Eye (tissue), 1 donor: Measurements from ENCODE around the gene OR2T6.
"Not testable (repeated sequence)": the region's sequence is repeated elsewhere in the genome, so short reads cannot be mapped to it uniquely, and the experiment has no call there.

Source experiments
- DNase-seq: peaks from one replicate; pipeline ENCODE4 v3.0.0-alpha.2; 2015

The OR2T6 gene, protein sequence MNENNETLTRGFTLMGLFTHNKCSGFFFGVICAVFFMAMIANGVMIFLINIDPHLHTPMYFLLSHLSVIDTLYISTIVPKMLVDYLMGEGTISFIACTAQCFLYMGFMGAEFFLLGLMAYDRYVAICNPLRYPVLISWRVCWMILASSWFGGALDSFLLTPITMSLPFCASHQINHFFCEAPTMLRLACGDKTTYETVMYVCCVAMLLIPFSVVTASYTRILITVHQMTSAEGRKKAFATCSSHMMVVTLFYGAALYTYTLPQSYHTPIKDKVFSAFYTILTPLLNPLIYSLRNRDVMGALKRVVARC

DNA sequence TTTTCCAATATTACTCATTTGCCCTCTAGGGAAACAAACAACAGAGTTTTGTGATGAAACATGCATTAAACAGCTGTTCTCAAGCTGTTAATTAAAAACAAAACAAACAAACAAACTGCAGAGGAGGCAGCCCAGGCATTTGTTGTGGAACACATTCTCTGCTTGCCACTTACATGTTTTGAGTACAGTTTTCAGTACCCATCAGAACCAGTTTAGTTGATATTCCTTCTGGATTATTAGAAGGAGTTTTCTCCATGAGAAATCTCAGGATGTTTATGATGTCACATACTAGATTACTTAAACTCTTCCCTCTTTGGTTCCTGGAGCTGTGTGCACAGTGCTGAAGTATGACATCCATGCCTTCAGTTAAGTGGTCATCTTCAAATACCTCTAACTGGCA lies at the start of gene OR2T6:
Gene OR2T6 (plus strand): TSS at position 301 of the 400 bp plus-strand sequence. CDS start 11,863 bp downstream, outside the sequence.
- no peak for DNase-seq

DNA sequence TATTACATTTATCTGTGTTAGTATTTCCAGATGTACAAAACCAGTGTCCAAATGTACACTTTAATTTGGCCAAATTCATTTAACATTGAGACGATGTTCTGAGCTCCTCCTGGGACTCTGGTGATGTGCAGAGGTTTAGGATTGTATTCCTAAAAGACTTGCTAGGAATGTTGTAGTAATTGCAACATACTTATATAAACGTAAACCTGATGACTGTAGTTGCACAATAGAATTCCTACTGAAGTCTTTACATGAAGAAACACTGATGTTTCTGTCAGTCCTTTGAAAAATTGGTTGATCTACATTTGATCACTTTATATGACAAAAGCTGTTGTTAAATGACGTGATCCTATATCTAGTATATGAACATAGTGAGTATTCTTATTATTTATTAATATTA lies 32.1 kb upstream of the OR2T6 start:
- no peak for DNase-seq

DNA sequence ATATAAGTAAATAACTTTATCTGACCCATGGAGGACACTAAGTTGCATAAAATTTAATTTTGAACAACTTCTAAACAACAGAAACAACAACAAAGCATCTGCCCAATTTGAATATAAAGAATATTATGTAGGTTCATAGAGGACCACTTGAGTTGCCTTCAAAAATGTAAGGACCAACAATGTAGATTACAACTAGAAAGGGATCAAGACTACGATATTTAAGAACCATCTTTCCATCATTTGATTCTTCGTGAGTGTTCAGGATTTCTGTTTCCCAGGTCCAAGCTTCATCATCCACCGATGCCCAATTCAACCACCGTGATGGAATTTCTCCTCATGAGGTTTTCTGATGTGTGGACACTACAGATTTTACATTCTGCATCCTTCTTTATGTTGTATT lies 27.1 kb upstream of the OR2T6 start, which contains the start of gene OR14C36:
Gene OR14C36 (plus strand): TSS at position 301 of the 400 bp plus-strand sequence. CDS start 0 bp downstream, at position 301.
- DNase-seq: no peak

DNA sequence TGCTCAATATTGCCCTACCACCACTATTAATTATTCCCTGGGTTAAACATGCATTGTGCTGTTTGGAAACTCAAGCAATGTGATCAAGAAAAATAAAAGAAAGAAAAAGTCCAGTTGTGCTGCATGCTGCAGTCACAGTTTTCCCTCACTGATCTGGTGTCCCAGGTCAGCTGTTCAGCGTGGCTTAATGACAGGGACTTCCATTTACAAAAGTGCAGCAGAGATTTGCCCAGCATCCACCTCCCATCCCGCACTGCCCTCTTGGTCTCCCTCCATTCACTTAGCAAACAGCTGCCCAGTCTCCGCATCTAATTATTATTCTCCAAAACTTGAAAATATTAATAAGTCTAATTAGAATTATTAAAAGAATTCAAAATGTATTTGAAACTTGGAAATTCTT lies 16.1 kb upstream of the OR2T6 start:
- no peak for DNase-seq

DNA sequence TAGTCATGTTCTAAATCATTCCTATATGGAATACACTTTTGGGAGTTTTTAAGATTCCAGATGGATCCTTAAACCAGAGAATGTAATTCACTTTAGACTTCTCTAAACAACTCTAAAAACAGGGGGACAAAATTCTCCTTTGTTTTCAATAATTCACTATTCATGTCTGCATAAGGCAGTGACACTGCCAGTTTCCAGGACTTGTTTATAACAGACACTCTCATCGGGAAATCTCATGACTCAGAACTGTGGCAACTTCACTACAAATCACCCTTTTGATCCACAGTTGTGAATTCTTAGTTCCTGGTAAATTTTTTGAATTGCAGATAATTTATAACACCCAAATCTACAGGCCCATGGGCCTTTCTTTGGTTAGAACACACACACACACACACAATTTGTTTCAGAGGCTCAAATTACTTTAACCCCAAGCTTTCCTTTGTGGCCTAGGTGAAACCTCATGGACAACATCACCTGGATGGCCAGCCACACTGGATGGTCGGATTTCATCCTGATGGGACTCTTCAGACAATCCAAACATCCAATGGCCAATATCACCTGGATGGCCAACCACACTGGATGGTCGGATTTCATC lies 14.3 kb upstream of the OR2T6 start, which contains the start of gene OR2T4:
Gene OR2T4 (plus strand): TSS at position 545 of the 595 bp plus-strand sequence. CDS start 0 bp downstream, at position 545.
- no peak for DNase-seq

DNA sequence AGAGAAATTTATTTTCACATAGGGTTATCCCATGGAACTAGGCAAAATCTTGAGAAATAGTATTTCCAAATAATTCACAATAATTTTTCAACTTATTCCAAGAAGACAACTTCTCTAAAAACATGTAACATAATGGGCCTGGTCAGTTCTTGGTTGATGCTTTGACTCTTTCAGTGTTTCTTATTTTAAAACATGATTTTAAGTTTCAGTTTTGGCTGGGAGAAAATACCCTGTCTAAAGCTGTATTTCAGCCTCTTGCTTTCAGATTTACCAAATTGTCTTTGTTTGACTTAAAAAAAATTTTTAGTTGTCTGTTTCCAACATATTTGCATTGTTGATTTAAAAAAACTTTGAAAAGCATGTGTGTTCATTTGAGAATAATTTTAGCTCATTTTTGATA lies 8.9 kb upstream of the OR2T6 start:
- DNase-seq: no peak

DNA sequence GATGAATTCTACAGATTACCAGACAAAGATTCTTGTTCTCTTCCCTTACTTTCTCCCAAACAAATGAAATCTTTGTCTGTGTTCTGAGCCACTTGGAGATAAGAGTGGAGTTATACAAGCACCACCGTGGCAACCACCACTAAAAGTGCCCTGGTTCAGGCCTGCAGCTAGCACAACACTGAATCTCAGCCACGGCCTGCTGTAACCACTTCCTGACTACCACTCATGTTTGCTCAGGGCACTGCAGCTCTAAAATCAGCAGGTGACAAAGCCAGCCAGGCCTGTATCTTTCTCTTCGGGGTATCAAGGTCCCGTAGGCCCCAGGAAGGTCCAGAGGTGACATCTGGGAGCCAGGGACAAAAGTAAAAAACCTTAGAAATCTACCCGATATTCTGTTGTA lies 3.2 kb upstream of the OR2T6 start:
- DNase-seq: no peak

DNA sequence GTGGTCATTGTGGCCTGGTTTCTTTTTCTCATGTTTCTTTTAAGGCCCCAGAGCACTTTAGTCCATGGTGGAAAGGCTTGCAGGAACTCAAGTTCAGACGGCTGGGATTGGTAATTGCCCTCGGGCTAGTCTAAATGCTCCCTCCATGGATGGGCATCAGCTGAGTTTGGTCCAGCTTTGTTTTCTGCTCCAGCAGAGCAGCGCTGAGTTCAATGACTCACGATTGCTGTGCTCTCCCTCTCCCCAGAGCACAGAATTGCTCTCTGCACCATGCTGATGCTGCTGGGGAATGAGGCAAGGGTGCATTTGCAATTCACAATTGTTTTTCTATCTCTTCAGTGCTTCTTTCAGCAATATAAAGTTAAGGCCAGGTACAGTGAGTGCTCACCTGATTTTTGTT lies 1.8 kb upstream of the OR2T6 start:
- peak; percentile 3 for DNase-seq

DNA sequence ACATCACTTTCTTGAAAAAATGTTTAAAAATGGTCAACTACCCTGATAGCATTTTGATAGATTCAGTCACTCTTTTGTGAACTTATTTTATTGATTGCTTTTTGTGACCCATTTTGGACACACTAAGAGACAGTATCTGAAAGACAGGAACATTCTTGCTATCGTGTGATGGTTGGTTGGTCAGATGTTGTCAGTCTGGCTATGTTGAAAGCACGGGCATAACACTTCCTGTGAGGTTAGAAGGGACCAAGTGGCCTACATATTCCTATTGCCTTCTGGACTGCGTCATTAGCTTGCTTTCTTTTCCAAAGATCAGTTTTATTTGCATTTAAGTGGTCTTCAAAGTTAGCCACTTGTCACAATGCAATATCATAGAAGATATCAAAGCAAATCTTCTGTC lies 1.4 kb downstream of the OR2T6 start:
- no peak for DNase-seq

DNA sequence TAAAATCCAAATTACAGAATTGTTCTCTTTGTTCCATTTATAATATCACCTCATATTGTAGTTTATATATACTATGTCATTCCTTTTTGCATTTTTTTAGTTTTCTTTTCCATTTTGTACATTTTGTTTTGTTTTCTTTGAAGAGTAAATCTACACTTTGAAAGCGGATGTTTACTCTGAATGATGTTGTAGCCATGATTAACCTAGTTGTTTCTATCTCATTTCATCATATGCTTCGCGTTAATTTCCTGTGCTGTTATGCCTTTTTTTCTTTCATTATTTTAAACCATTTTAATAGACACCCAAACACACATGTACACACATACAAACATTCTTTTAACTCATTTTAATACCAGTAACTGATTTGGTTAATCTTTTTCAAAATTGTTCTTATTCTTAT lies 5.3 kb downstream of the OR2T6 start:
- DNase-seq: no peak

DNA sequence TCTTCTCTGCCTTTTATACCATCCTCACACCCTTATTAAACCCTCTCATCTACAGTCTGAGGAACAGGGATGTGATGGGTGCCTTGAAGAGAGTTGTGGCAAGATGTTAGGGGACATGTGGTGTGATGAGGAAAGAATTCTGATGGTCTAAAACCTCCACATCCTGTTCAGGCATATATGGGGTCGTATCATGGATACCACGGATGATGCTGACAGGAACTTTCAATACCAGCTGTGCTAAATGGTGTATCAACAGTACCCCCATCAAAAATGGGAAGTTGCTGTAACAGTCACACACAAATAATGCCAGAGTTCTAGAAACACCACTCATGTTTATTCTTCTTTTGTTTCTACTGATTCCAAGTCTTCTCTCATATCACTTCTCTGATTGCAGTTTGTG lies 12.9 kb downstream of the OR2T6 start:
- no peak for DNase-seq

DNA sequence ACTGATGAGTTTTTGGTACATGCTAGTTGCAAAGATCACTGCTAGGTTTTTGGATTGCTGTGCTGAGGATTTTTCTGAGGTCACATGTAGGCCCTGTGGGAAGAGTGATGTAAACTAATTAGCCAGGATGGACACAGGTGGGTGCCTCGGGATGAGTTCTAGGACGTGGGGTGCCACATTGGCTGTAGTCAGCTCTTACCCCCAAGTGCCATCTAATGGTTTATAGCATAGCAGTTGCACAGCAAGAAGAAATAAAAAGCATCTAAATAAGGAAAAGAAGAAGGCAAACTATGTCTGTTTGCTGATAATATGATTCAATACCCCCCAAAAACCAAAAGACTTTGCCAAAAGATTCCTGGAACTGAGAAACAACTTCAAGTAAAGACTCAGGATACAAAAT lies 17.5 kb downstream of the OR2T6 start:
- no peak for DNase-seq

DNA sequence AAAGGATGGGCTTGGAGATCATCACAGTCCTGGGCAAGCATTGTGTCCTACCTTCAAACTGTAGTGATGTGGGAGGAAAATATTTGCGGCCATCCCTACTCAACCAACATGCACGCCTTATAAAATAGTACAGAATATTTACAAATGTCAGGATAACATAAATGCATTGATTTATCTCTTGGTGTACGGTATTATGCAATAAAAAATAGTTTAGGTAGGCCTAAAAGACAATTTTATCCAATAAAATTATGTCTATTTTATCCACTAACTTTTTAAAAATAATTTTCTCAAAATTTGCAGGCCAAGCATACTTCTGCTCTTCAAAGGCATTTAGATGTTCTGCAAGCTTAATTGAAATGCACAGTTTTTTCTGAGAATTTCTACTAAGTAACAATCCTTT lies 27.2 kb downstream of the OR2T6 start, which contains the start of gene OR2T1:
Gene OR2T1 (plus strand): TSS at position 301 of the 400 bp plus-strand sequence. CDS start 3,100 bp downstream, outside the sequence.
- no peak for DNase-seq

DNA sequence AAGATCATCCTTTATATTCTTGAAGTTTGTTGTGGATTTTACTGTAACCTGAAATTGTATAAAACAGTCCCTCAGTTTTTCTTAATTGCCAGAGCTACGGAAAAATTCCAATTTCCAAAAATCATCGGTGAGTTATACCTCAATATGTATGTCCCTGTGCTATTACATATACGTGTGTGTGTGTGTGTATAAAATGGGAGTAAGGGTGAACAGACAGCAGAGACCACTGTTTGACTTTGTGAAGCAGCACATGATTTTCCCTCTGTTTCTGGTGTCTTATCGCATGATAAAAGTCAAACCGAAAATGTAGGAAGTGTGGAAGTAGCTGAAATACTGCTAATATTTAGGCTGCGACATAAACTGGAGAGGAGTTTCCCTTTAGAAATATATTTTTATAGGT lies 28.5 kb downstream of the OR2T6 start:
- DNase-seq: peak; percentile 0

DNA sequence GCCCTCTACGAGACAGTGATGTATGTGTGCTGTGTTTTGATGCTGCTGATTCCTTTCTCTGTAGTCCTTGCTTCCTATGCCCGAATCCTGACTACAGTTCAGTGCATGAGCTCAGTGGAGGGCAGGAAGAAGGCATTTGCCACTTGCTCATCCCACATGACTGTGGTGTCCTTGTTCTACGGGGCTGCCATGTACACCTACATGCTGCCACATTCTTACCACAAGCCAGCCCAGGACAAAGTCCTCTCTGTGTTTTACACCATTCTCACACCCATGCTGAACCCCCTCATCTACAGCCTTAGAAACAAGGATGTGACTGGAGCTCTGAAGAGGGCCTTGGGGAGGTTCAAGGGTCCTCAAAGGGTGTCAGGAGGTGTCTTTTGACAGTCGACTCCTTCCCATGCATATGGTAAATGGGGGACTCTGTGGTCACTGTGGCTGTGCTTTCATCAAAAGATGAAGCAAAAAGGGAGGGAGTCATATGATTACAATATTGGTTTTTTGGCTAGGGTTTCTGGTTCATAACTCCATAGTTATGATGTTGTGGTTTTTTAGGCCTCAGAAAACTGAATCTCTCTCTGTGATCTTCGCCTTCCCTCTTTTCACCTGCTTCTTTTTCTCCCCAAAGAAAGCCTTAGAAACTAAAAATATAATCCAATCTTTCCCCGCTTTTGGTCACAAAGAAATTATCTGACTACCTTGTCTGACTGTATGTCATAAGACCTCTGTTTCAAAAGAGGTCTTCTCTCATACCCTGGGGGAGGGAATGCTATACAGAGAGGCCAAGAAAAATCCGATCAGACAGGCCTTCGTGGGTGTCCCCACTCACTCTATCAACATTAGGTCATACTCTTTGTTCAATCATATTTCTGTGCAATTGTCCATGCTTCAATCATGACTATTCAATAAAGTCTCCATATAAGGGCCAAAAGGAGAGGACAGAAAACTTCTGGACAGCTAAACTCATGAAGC lies 31.5 kb downstream of the OR2T6 start:
- DNase-seq: no peak

DNA sequence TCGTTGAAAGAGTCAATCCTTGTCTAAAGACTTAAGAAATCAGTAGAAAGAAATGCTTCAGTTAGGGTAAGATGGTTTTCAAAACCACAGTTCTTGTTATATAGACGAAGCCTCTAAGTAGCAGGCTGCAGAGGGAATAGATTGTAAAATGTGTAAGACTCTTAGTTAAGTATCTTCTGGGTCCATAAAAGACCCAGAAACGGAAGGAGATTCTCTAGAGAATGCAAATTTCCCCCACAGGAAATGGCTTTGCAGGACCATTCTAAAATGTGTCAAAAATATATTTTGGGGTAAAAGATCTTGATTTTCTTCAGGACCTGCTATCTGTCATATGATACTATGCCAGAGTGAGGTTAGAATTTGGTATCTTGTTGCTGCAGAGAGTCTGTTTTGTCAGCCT lies 40.7 kb downstream of the OR2T6 start:
- DNase-seq: no peak

DNA sequence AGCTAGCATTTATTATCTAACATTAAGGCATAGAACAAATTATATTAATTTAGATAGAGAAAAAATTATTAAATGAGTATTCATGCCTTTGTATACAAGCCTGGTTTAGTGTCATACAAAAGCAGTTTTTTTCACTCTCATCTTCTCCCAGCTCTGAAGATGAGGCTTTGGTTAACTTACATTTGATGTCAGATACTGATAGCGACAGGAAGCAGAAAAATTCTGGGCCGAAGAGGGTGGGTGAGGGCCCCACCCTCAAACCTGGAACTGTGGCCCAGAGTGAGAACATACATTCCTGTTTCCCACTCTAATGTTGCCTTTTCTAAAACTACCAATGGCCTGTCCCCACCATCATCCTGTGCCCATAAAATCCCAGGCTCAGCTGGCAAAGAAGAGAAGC lies 42.3 kb downstream of the OR2T6 start:
- no peak for DNase-seq

DNA sequence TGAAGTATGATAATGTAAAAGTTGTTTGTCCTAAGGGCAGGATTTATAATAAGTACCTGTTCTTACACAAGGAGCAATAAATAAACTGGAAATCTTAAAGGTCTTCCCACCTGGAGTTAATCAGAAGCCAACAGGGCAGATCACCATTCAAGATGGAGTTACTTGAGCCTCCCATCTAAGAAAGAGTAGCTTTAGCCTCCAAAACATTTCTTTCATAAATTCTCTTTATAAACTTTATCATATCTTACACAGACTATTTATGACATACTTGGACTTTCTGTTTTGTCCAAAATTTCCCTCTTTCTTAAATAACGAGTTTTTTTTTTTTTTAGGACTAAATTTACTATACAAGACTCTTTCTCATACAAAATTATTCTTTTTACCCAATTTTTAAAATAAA lies 45.8 kb downstream of the OR2T6 start:
- peak; percentile 2 for DNase-seq

DNA sequence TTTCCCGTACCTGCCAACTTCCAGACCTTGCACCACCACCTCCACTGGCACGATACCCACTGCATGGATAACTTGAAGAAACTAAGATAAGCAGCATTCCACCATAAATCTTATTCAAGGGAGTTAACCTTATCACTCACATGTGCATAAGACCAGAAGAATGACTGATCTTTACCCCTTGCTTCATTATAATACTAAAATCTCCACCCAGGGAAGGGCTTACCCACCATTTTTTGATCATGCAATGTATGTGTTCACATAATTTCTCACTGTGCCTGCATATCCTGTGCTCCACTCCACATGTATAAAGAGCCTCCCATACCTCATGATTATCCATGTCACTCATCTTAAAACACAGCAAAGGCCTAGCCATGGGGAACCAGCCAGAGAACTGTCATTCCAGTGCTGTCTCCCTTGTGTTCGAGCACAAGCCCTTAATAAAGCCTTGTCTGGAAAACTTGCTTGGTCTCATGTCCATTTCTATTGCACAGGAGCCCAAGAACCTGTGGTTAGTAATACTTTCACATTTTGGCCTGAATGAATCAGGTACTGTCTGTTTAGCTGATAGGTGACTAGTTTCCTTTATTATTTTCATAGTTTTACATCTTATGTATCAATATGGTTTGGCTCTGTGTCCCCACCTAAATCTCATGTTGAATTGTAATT lies 52.1 kb downstream of the OR2T6 start:
- not testable (repeated sequence) for DNase-seq

DNA sequence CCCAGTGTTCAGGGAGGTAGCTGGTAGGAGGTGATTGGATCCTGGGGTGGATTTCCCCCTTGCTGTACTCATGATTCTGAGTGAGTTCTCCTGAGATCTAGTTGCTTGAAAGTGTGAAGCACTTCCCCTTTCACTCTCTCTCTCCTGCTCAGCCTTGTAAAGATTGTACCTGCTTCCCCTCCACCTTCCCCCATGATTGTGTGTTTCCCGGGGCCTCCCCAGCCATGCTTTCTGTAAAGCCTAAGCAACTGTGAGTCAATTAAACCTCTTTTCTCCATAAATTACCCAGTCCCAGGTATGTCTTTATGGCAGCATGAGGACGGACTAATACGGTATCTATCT lies 52.6 kb downstream of the OR2T6 start:
- not testable (repeated sequence) for DNase-seq

DNA sequence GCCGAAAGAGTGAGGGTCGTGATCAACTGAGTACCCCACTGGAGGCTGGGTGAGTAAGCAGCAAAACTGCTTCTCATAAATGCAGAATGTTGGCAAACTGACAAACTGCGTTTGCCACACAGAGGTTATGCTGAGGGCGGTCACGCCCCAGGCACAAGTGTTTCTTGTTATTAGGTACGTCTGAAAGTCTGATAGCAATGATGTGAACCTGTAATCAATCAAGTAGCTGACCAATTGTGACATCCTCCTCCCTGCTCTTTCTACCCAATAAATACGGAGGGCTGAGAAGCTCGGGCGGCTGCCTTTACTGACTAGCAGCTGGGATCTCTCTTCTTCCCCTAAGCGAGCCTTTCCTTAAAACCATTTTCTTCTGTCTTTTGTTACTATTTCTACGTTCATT lies 56.1 kb downstream of the OR2T6 start:
- not testable (repeated sequence) for DNase-seq

DNA sequence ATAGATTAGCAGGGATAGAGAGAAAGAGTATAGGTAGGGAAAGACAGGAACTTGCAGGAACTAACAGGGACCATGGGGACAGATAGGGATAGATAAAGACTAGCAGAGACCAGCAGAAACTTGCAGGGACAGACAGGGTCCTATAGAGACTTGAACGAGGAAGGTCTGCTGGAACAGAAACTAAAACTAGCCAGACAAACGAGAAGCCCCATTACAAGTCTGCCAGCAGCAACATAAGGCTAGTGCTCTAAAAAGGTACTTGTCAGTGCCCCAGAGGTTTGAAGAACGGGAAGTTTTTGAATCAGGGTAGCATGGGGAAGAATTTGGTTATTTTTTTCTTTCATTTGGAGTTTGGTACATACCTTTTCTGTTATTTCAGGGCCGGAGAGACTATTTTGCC lies 56.7 kb downstream of the OR2T6 start:
- DNase-seq: not testable (repeated sequence)
